HPDE6-E6E7 (cell line): ENCODE data around the gene RHBDF1.

Experiments
- DNase-seq: peaks from one replicate; pipeline ENCODE4 v3.0.0; 2011; ENCODE audit warnings: missing footprints; ENCODE audit errors: extremely low spot score

Gene RHBDF1

DNA sequence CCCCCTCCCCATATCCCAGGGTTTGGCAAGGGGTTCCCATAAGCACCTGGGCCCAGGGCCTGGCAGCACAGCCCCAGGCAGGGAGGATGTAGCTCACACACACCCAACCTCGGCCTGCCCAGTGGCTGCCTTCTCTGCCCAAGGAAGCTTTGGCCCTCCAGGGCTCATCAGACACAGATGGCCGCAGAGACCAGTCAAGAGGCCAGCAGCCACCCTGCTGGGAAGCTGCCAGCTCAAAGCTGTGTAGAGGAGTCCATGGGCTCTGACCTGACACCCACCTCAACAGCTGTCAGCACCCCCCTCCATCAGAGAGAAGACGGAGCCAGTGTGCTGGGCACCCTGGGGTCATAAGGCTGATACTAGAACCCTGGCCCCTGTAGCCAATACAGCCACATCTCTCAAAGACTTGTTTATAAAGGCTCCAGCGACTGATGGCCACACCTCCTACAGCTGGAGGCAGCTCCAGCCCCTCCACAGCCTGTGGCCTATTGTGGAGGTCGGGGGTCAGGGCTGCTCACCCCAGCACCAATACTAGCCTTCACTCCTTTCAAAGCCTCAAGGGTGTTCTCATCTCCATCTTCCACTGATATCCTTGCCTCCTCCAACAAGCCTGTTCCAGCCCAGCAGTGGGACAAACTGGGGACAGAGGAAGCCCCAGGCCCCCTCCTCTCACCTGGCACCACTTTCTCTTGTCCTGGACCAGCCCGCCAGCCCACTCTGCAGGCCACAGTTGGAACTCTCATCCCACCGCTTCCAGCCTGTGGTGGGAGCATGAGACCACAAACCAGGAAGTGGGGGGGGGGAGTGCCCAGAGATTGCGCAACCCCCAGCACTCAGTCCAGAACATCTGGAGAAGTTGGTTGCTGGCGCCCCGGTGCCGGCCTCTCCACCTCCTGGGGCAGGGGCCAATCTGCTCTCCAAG is 3.4 kb upstream of the RHBDF1 start:
- no peak for DNase-seq

DNA sequence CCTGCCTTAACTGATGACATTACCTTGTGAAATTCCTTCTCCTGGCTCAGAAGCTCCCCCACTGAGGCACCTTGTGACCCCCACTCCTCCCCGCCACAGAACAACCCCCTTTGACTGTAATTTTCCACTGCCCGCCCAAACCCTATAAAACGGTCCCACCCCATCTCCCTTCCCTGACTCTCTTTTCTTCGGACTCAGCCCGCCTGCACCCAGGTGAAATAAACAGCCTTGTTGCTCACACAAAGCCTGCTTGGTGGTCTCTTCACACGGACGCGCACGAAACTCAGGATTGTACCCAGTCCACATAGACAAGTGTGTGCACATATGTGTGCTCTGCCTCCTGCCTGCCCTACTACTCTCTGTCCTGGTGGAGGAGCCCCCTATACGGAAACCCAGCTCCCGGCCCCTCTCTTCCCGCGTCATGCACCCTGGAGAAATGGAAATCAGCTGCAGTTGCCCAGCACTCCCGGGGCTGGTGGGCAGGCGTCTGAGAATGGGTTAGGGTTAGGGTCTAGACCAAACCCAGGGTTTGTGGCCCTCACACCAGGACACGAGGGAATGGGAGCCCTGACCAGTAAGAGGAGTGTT is 2.4 kb upstream of the RHBDF1 start:
- no peak for DNase-seq

DNA sequence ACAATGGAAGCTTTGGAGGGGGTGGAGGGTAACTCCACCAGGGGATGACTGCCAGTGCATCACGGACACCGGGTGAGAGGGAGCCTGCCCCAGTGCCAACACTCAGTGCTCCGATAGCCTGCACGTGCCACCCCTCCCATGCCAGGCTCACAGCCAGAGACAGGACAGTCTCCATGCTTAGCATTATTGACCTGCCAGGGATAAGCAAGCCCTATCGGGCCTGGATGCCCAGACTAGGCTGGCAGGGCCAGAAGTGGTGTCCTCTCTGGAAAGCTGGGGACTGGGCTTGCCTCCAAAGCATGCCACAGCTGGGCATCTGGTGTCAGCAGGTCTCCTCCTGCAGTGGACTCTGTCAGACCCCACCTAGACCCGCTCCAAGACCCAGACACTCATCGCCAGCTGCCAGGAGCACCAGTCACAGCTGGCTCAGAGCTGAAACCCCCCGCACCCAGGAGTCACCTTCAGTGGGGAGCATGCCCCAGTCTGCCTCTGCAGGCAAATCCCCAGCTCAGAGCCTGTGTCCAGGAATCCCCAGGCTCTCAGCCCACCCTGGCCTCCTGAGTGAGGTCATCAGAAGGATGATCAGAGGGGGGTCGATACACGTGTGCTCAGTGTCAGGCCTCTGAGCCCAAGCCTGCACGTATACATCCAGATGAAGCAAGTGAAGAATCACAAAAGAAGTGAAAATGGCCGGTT is 1.8 kb upstream of the RHBDF1 start:
- DNase-seq: no peak

DNA sequence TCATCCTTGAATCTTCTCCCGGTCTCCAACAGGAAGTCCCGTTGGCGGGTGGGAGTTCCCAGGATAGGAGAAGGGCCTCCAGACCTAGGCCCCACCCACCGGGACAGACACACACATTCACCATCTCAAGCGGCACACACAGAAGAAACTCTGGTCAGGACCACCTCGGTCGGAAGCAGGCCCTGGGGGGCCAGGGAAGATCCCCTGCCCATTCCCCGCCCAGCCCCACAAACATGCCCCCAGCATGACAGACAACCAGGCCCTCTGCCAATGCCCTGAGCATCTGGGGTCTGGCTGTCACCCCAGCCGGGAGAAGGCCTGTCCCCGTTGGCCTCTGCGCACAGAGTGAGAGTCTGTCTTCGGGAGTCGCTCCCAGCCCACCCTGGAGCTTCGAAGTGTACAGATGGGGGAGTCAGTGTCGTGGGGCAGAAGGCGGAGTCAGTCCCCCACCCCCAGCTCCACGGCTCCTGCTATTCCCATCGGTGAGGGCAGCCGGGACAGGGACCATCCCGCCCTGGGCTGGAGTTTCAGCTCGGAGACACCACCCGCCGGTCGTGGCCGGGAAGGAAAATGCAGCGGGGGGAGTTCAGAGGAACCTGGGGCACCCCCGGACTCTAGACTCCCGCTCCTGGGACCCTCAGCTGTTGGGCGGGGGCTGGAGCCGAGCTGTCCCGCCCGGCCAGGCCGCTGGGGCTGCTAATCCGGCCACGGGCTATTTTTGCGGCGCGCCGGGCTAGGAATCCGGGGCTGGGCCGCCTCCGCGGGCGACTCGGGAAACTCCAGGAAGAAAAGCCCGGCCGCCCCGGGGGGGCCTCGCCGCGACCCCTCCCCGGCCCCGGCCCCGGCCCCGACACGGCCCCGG is 660 bp downstream of the RHBDF1 start:
- peak; percentile 89 for DNase-seq

DNA sequence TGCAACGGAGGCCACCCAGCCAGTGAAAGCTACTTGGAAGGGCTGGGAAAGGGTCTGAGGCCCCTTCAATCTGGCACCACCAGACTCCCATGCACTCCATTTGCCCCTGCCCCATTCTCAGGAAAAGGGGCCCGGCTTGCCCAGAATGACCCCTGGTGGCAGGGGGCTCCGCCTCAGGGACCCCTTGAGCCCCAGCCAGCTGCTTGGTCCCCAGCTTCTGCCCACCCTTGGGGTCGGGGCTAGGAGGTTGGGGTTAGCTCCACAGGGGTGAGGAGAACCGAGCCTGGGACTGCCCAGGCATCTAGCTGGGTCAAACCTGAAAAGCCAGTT is 1.3 kb downstream of the RHBDF1 start:
- DNase-seq: no peak

DNA sequence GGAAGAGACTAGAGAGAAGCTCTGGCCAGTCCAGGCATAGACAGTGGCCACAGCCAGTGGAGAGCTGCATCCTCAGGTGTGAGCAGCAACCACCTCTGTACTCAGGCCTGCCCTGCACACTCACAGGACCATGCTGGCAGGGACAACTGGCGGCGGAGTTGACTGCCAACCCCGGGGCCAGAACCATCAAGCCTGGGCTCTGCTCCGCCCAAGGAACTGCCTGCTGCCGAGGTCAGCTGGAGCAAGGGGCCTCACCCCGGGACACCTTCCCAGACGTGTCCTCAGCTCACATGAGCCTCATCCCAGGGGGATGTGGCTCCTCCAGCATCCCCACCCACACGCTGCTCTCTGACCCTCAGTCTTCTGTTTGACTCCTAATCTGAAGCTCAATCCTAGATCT is 3.2 kb downstream of the RHBDF1 start:
- DNase-seq: no peak

DNA sequence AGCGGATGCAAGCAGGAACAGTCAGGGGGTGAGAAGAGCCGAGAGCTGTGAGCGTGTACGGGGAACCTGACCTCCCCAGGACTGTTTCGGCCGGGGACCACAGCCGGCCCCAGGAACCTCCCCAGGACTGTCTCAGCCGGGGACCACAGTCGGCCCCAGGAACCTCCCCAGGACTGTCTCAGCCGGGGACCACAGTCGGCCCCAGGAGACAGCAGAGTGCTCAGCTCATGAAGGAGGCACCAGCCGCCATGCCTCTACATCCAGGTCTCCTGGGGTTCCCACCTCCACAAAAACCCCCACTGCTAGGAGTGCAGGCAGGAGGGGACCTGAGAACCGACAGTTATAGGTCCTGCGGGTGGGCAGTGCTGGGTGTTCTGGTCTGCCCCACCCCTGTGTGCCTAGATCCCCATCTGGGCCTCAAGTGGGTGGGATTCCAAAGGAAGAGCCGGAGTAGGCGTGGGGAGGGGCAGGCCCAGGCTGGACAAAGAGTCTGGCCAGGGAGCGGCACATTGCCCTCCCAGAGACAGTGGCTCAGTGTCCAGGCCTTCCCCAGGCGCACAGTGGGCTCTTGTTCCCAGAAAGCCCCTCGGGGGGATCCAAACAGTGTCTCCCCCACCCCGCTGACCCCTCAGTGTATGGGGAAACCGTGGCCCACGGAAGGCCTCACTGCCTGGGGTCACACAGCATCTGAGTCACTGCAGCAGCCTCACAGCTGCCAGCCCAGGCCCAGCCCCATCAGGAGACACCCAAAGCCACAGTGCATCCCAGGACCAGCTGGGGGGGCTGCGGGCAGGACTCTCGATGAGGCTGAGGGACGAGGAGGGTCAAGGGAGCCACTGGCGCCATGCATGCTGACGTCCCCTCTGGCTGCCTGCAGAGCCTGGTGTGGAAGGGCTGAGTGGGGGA is 4.3 kb downstream of the RHBDF1 start:
- no peak for DNase-seq

DNA sequence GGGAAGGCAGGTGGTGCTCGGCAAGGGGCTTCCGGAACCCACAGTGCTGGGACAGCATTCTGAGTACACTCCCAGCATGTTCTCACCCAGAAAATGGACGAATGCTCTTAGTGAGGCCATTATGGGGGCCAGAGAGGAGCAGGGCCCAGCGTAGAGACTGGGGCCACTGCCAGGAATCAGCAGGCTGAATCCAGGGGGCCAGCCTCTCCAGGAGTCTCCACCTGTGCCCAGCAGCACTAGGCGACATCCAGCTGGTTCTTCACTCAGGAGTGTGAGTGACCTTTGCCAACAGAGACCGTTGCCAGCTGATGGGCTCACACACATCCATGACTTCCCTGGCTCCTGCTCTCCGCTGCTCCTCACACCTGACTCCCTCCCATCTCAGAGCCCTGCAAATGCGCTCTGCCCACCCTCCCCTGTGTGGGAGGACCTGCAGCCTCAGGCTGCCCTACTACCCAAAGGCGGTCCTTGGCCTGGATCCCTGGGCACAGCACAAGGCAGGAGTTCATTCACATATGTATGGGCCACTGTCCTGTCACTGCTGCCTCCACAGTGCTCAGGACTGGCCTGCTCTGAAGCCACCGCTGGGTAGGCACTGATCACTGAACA is 5.1 kb downstream of the RHBDF1 start:
- DNase-seq: no peak

DNA sequence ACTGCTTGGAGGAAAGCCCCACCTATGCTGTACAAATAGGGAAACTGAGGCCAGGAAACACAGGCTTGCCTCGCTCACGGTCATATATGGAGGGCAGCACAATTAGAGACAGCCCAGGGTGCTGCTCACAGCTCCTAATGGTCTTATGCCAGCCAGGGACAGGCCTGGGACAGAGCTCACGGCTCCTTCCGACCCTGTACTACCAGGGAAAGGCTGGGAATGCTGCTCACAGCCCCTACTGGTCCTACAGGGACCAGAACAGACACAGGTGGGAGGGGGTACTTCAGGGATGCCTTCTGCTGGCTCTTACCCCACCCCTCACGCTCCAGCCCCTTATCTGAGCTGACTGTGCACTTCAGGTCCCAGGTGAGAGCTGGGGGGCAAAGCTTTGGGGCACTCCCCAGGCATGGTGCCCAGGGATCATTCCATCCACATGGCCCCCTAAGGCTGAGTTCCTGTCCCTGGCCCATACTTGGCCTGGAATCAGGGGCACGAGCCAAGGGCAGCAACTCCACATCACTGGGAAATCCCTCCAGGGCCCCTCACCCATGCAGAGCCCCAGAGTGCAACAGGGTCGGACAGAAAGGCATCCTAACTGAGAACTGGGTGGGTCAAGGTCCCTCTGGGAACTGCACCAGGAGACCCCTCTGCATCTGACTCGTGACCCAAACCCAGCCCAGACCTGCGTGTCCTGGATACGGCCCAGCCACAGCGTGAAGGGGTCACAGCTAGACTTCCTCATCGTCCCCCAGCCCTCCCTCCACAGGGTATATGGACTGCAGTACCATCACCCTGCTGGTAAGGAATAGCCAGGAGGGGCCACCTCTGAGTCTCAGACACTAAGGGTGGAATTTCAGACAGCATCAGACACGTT is 5.9 kb downstream of the RHBDF1 start:
- DNase-seq: no peak

DNA sequence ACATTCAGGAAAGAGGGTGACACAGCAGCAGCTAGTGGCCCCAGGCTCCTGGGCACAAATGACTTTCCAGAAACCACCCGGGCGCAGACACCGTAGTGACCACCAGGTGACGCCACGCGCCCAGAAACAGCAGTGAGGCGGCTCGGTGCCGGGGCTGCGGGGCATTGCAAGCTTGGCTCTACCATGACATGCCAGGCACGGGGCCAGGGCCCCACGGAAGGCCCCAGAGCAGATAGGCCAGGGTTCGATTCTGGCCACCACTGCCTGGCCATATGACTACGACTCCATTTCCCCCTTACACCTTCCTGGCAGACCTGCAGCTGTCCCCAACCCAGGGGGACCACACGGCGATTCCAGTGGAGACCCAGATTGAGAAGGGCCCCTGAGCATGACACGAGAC is 6.7 kb downstream of the RHBDF1 start:
- DNase-seq: peak; percentile 84

DNA sequence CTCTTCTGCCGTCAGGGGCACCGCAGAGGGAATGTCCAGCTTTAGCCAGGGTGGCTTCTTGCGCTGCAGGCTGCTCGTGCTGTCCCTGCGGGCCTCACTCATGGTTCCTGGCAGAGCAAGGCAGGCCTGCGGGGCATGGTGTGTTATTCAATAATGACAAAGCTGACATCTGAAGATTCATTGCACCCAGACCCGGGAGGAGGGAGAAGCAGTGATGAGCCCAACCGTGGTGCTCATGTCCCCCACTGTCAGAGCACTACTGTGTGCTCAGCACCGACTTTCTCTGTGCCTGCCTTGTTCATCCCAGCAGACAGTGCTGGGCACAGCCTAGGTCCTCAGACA is 7.5 kb downstream of the RHBDF1 start:
- no peak for DNase-seq

DNA sequence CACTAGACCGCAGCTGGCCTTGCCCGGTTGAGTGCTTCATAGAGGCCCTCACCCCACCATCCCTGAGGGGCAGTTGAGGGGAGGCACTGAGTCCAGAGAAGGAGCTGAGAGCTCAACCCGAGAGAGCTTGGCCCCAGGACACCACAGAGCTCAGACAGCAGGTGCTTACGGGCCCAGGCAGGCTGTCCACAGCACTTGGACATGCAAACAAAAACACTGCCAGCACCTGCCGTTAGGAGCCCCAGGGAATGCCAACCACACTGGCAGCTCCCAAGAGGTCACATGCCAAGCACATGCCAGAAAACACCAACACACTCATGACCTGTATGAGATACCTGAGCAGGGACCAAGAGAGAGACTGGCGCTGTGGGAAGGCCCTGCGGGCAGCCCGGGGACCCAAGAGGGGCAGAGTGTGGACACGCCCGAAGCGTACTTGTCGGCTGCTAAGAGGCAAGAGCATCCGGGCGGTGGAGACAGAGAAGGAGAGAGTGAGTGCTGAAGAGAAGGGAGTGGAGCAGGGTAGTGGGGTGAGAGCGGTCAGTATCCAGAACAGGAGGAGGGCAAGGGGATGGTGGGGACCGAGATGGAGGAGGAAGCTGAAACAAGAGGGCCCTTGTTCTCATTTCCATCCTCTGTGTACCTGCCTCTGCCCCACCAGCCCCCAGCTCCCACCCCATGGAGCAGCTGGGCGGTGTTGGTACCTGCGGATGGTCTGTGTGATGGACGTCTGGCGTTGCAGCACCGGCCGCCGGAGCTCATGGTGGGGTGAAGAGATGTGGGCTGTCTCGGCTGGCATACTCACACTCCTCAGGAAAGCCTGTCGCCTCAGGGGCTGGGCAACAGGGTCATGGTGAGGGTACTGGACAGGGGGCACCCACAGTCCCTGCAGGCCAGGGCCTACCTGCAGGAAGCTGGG is 8.2 kb downstream of the RHBDF1 start:
- no peak for DNase-seq

DNA sequence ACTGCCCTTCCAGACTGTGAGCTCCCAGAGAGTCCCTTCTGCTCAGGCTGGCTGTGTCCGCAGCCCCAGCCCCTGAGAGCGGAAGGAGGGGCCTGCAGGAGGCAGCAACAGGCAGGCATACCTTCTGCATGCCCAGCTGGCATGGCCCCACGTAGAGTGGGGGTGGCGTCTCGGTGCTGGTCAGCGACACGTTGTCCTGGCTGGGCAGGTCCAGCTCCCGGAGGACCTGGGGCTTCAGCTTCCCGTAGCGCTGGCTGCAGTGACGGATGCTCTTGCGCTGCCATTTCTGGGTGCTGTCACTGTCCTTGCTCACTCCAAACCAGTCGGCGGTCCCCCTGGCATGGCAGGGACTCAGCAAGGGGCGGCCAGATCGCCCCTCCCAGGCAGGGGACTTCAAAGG is 9.0 kb downstream of the RHBDF1 start:
- DNase-seq: no peak

DNA sequence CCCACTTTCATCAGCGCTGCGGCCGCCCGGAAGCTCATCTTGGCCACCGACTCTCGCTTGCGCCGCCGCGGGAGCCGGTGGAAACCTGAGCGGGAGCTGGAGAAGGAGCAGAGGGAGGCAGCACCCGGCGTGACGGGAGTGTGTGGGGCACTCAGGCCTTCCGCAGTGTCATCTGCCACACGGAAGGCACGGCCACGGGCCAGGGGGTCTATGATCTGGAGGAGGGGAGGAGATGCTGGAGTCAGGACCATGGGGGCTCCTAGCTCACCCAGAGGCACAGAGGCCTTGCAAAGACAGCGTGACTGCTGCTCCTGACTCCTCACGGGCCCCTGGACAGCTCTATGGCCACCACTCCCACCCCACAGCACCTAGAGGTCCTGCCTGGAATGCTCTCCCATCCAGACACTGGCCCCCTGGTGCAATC is 9.5 kb downstream of the RHBDF1 start:
- DNase-seq: no peak

DNA sequence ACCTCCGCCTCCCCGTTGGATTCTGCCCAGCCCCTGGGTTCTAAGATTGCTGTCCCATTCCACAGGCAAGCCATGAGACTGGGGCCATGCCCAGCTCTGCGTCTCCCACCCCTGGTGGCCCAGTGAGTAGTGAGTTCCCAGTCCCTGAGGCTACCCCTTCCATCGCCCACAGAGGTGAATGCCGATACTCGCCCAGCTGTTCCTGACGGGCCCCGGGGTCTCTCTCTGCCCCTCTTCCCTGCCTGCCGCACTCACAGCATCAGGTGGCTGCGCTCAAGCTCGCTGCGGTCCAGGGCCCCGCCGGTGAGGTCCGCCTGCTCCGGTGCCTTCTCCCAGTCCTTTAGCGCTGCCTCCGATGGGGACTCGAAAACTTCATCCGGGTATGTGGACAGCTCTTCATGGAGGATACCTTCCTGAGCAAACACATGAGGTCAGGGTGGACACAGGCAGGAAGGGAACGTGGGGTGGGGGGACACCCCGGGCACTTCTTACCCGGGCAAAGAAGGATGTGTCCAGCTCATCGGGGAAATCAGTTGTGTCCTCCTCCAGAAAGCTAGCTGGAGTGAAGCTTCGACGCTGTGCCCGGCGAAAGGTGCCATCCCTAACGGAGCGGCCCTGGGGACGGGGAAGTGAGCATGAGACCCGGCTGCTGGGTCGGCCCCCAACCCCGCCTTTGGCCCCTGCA is 10.0 kb downstream of the RHBDF1 start:
- no peak for DNase-seq

DNA sequence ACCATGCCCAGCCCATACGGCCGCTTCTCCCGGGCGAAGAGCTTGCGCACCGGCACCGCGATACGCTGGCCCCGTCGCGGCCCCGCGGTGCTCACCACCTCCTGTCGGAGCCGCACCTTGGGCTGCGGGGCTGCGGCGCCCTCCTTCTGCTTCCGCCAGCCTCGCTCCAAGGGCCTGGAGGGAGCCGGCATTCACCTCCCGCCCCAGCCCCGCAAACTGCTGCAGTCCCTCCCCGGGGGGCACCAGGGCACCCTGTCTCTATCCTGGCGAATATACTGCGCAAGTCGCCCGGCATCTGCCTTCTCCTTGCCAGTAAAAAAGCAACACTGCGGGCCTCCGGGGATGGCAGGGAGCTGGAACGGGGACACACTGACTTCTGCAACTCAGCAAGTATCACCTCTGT is 10.6 kb downstream of the RHBDF1 start:
- DNase-seq: no peak

DNA sequence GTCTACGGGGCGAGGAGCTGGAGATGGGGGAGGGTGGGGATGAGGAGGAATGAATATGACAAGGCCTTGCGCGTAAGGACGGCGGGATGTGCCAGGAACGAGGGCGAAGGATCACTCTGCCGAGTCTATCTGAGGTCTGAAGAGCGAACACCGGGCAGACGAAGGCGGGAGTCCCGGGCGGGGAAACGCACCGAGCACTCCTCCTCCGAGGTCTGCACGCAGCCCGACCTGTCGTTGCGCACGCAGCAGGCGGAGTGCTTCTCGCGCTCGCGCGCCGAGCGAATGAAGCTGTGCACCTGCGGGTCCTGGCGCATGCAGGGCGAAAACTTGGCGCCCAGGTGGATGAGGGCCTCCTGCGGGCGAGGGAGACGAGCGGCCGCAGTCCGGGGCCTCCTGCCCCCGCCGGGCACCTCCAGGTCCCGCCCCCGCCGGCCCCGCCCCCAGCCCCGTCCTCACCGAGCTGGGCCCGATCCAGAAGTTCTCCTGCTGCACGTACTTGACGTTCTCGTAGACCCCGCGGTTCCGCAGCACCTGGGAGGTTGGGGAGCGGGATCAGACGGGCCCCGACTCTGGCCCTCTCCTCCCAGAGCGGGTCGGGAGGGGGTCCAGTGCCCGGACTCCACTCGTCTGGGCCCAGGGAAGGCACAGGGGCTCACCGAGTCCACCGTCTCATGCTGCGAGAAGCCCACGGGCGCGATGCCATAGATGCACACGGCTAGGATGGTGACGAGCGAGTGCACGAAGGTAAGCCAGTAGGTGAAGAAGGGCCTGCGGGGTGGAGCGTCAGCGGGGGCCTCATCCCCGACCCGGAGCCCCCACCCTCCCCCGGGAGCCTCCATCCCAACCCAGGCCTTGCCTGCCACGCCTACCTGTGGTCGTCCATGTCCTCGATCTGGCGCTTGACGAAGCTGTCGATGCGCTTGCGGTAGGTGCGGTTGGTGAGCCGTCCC is 11.2 kb downstream of the RHBDF1 start:
- DNase-seq: no peak
